ENCODE measurements around the gene ARHGAP15.
A peak's percentile ranks its signal among the peaks of the same experiment; 100 is the strongest.

Gene ARHGAP15

GRCh38 chr2:143730155-143730952 is 601.1 kb downstream of the ARHGAP15 start:
- peak overlapping the region; percentile 79 for H3K27ac Mint-ChIP-seq
- peaks cover 7% of the 10 kb centered on the region for H3K36me3 Mint-ChIP-seq (ENCODE audit: low read depth)
- H3K4me3 Mint-ChIP-seq = peak overlapping the region; percentile 33
- H3K27me3 Mint-ChIP-seq (ENCODE audit: low read depth) = no peaks in the 10 kb centered on the region
- H3K9me3 Mint-ChIP-seq = no peaks in the 10 kb centered on the region
- H3K4me1 Mint-ChIP-seq (ENCODE audit: low read depth) = peaks cover 42% of the 10 kb centered on the region

- H3K36me3 Mint-ChIP-seq (ENCODE audit: low read depth) = peaks cover 7% of the 10 kb centered on the region
- peaks cover 42% of the 10 kb centered on the region for H3K4me1 Mint-ChIP-seq (ENCODE audit: low read depth)
- H3K27me3 Mint-ChIP-seq (ENCODE audit: low read depth) = no peaks in the 10 kb centered on the region
- H3K27ac Mint-ChIP-seq = no peak overlapping the region
- H3K4me3 Mint-ChIP-seq = no peak overlapping the region
- H3K9me3 Mint-ChIP-seq = no peaks in the 10 kb centered on the region
These were observed 601.7 kb downstream of the ARHGAP15 start for GRCh38 chr2:143730953-143731260.

- H3K4me3 Mint-ChIP-seq = no peak overlapping the region
- no peaks in the 10 kb centered on the region for H3K9me3 Mint-ChIP-seq
- no peaks in the 10 kb centered on the region for H3K27me3 Mint-ChIP-seq (ENCODE audit: low read depth)
- H3K36me3 Mint-ChIP-seq (ENCODE audit: low read depth) = peaks cover 8% of the 10 kb centered on the region
- peaks cover 42% of the 10 kb centered on the region for H3K4me1 Mint-ChIP-seq (ENCODE audit: low read depth)
- no peak overlapping the region for H3K27ac Mint-ChIP-seq
These were observed 602.9 kb downstream of the ARHGAP15 start for GRCh38 chr2:143732076-143732475.

- Mint-ChIP-seq H3K27me3 (ENCODE audit: low read depth) (no peaks in the 10 kb centered on the region), H3K4me1 (ENCODE audit: low read depth) (peaks cover 37% of the 10 kb centered on the region), H3K36me3 (ENCODE audit: low read depth) (peaks cover 8% of the 10 kb centered on the region), H3K4me3 (no peak overlapping the region), H3K9me3 (no peaks in the 10 kb centered on the region), H3K27ac (no peak overlapping the region)
These were observed 603.7 kb downstream of the ARHGAP15 start for GRCh38 chr2:143732871-143733270.

- Mint-ChIP-seq H3K27ac (no peak overlapping the region), H3K4me1 (ENCODE audit: low read depth) (peaks cover 23% of the 10 kb centered on the region), H3K4me3 (no peak overlapping the region), H3K27me3 (ENCODE audit: low read depth) (no peaks in the 10 kb centered on the region), H3K36me3 (ENCODE audit: low read depth) (peaks cover 14% of the 10 kb centered on the region), H3K9me3 (no peaks in the 10 kb centered on the region)
These were observed 605.3 kb downstream of the ARHGAP15 start for GRCh38 chr2:143734507-143734906.

DNA sequence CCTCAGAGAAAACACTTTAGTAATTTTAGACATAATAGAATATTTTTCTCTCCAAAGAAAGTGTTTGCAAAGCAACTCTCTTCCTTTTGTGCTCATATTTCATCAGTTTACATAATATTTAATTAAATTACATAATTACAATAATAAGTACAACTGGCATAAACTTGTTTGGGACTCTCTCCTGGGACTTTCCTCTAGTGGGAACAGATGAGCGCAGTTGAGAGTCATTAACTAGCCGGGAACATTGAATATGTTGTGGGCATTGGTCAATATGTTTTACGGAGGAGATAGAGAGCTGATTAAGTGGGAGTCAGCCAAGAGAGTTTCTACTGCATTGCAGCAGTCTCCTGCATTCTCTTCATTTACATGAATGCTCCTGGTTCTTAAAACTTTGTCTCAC is 607.7 kb downstream of the ARHGAP15 start:
- Mint-ChIP-seq H3K27me3 (ENCODE audit: low read depth) (no peaks in the 10 kb centered on the region), H3K4me3 (no peak overlapping the region), H3K27ac (no peak overlapping the region), H3K9me3 (no peaks in the 10 kb centered on the region), H3K36me3 (ENCODE audit: low read depth) (peaks cover 25% of the 10 kb centered on the region), H3K4me1 (ENCODE audit: low read depth) (peaks cover 2% of the 10 kb centered on the region)

GRCh38 chr2:143740431-143740830 is 611.2 kb downstream of the ARHGAP15 start:
- Mint-ChIP-seq H3K9me3 (no peaks in the 10 kb centered on the region), H3K4me1 (ENCODE audit: low read depth) (peaks cover 1% of the 10 kb centered on the region), H3K4me3 (no peak overlapping the region), H3K27me3 (ENCODE audit: low read depth) (no peaks in the 10 kb centered on the region), H3K36me3 (ENCODE audit: low read depth) (peaks cover 31% of the 10 kb centered on the region), H3K27ac (no peak overlapping the region)

DNA sequence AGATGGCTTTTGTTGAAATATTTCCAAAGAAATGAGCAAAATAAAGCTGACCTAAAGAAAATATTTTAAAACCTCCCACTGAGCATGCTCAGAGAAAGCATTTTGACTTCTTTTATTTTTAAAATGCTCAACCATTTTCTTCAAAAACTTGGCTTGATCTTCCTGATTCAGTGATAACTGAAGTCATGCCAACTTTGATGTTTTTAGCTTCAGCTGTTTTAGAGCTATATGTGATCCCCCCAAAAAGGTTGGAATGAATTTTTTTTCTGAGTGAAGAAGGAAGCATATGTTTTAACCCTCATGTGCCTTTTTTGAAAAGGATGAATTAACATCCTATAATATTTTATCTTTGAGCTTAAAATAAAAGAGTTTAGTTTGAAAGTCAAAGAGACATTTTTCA is 612.0 kb downstream of the ARHGAP15 start:
- H3K4me1 Mint-ChIP-seq (ENCODE audit: low read depth) = peaks cover 1% of the 10 kb centered on the region
- no peak overlapping the region for H3K4me3 Mint-ChIP-seq
- H3K27me3 Mint-ChIP-seq (ENCODE audit: low read depth) = no peaks in the 10 kb centered on the region
- no peaks in the 10 kb centered on the region for H3K9me3 Mint-ChIP-seq
- H3K36me3 Mint-ChIP-seq (ENCODE audit: low read depth) = peaks cover 34% of the 10 kb centered on the region
- H3K27ac Mint-ChIP-seq = no peak overlapping the region

DNA sequence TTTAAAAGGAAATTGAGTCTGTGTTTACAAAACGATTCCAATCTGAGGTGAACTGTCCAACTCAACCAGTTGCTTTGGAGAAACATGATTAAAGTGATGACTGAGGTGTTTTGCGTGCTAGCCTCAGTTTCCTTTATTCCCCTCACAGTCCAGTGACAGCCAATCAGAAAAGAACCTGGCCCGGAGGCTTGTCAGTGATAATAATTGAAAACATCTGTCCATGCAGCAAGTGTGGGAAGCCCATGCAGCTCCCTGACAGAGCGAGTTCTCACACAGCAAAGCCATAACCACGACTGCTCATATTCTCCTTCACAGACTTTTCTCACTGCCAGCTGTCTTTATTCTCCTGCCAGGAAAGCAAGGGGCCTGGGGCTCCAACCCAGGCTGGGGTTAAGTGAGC is 613.4 kb downstream of the ARHGAP15 start:
- H3K36me3 Mint-ChIP-seq (ENCODE audit: low read depth) = peaks cover 32% of the 10 kb centered on the region
- no peak overlapping the region for H3K27ac Mint-ChIP-seq
- no peak overlapping the region for H3K4me3 Mint-ChIP-seq
- H3K27me3 Mint-ChIP-seq (ENCODE audit: low read depth) = no peaks in the 10 kb centered on the region
- no peaks in the 10 kb centered on the region for H3K9me3 Mint-ChIP-seq
- H3K4me1 Mint-ChIP-seq (ENCODE audit: low read depth) = peaks cover 1% of the 10 kb centered on the region

DNA sequence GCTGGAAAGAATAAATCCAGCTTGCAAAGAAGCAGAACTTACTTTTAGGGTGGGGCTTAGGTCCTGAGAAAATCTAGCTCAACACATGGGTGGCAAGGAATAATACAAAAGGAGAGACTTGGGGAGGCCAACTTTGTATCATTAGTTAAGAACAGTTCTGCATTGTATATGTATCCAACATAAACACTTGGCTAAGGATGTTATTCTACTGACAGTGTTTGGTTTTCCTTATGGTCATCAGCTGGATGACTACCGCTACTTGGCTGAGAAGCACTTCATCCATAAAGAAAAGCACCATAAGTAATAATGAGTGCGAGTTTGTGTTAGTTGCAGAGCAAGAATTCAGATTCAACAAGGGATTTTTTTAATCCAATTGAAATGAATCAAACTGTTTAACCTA is 614.9 kb downstream of the ARHGAP15 start:
- H3K9me3 Mint-ChIP-seq = no peaks in the 10 kb centered on the region
- H3K27me3 Mint-ChIP-seq (ENCODE audit: low read depth) = no peaks in the 10 kb centered on the region
- H3K36me3 Mint-ChIP-seq (ENCODE audit: low read depth) = peaks cover 27% of the 10 kb centered on the region
- peaks cover 1% of the 10 kb centered on the region for H3K4me1 Mint-ChIP-seq (ENCODE audit: low read depth)
- no peak overlapping the region for H3K4me3 Mint-ChIP-seq
- no peak overlapping the region for H3K27ac Mint-ChIP-seq

- no peak overlapping the region for H3K4me3 Mint-ChIP-seq
- H3K4me1 Mint-ChIP-seq (ENCODE audit: low read depth) = peaks cover 1% of the 10 kb centered on the region
- no peaks in the 10 kb centered on the region for H3K9me3 Mint-ChIP-seq
- no peaks in the 10 kb centered on the region for H3K27me3 Mint-ChIP-seq (ENCODE audit: low read depth)
- peaks cover 22% of the 10 kb centered on the region for H3K36me3 Mint-ChIP-seq (ENCODE audit: low read depth)
- no peak overlapping the region for H3K27ac Mint-ChIP-seq
These were observed 615.8 kb downstream of the ARHGAP15 start for GRCh38 chr2:143745060-143745459.

- Mint-ChIP-seq H3K27ac (no peak overlapping the region), H3K4me3 (no peak overlapping the region), H3K27me3 (ENCODE audit: low read depth) (no peaks in the 10 kb centered on the region), H3K36me3 (ENCODE audit: low read depth) (peaks cover 15% of the 10 kb centered on the region), H3K9me3 (no peaks in the 10 kb centered on the region), H3K4me1 (ENCODE audit: low read depth) (no peaks in the 10 kb centered on the region)
These were observed 625.5 kb downstream of the ARHGAP15 start for GRCh38 chr2:143754742-143755141.

DNA sequence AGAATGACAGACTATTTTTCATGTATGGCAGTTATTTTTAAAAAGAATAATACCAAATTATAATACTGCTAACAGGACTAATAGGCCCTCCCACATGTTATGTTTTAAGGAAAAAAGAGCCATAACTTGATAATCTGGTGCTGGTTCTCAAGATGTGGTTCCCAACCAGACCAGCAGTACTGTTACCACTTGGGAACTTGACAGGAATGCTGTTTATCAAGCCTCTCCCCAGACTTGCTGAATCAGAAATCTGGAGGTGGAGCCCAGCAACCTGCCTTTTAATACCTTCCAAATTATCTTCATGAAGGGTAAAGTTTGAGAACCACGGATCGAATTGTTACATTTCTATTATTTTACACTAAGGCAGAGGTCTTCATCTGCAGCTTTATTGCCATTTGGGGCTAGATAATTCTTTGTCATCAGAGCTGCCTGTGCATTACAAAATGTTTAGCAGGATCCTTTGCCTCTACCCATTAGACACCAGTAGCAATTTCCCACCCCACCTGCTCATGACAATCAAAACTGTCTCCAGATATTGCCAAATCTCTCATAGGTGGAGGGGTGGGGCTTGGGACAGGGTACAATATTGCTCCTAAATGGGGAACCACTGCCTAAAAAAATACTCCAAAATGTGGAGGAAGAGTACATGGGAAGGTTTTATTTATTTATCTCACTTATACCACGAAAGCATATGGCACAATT is 629.6 kb downstream of the ARHGAP15 start:
- no peak overlapping the region for H3K27ac Mint-ChIP-seq
- H3K9me3 Mint-ChIP-seq = no peaks in the 10 kb centered on the region
- H3K36me3 Mint-ChIP-seq (ENCODE audit: low read depth) = peaks cover 2% of the 10 kb centered on the region

DNA sequence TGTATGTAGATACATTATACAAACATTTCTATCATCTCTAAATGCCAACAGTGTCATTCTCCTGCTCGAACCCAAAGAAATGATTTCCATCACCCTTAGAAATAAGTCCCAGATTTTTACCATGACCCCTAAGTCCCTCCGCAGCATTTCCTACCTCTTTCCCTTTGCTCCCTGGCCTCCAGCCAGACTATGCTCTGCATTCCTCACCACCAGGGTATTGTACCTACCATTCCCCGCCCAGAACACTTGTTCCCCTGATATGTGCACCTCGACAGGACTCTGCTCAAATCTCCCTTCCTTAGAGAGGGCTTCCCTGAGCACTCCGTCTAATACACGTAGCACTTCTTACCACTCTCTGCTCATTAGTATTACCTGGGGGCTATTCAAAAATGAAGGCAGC is 630.2 kb downstream of the ARHGAP15 start:
- Mint-ChIP-seq H3K4me3 (no peak overlapping the region), H3K27ac (no peak overlapping the region), H3K36me3 (ENCODE audit: low read depth) (peaks cover 1% of the 10 kb centered on the region), H3K4me1 (ENCODE audit: low read depth) (peaks cover 2% of the 10 kb centered on the region), H3K27me3 (ENCODE audit: low read depth) (no peaks in the 10 kb centered on the region), H3K9me3 (no peaks in the 10 kb centered on the region)

More for the DNA sequence above, 629.6 kb downstream of the ARHGAP15 start:
- Mint-ChIP-seq H3K27me3 (ENCODE audit: low read depth) (no peaks in the 10 kb centered on the region), H3K4me1 (ENCODE audit: low read depth) (peaks cover 2% of the 10 kb centered on the region), H3K4me3 (no peak overlapping the region)

DNA sequence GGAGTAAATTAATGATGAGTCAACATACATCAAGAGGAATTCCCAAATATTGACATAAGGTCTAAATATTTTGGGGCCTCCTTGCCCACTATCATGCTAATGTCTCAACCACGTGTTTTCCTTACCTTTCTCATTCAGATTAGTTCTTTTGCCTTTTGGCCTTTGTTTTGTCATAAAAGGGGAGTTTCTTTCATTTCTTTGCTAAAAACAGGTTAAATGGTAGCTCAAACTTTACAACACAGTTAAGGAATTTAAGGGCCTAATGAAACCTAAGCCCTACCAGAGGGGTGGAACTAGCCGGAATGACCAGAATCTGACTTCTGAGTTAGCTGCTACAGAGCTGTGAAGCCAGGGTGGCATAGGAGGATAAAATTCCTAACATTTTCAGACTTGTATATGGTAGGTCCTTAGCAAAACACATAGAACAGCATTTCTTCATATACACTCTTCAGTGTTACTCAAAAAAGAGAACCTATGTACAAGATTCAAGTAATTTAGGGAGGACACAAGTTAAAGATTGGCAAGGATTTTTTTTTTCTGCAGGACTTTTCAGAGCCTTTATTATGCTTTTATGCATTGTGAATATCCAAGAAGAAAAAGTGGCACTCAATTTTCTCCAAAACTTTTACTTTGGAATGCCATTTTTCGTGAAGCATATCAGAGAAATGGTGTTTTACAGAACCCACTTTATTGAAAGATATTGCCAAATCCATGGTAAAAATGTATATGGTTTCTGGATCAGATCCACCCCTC is 633.1 kb downstream of the ARHGAP15 start:
- H3K4me1 Mint-ChIP-seq (ENCODE audit: low read depth) = peaks cover 2% of the 10 kb centered on the region
- H3K27me3 Mint-ChIP-seq (ENCODE audit: low read depth) = no peaks in the 10 kb centered on the region
- no peaks in the 10 kb centered on the region for H3K9me3 Mint-ChIP-seq
- H3K27ac Mint-ChIP-seq = no peak overlapping the region
- H3K4me3 Mint-ChIP-seq = no peak overlapping the region
- peaks cover 6% of the 10 kb centered on the region for H3K36me3 Mint-ChIP-seq (ENCODE audit: low read depth)
